ENCODE results near the gene PDZD2. TPM values are rescaled to one million over a fixed set of nuclear protein-coding genes. Genes with fewer than 3 reads are reported as not detected.

The PDZD2 gene
- total RNA-seq, 1 donor from 2014 or later: not detected

DNA sequence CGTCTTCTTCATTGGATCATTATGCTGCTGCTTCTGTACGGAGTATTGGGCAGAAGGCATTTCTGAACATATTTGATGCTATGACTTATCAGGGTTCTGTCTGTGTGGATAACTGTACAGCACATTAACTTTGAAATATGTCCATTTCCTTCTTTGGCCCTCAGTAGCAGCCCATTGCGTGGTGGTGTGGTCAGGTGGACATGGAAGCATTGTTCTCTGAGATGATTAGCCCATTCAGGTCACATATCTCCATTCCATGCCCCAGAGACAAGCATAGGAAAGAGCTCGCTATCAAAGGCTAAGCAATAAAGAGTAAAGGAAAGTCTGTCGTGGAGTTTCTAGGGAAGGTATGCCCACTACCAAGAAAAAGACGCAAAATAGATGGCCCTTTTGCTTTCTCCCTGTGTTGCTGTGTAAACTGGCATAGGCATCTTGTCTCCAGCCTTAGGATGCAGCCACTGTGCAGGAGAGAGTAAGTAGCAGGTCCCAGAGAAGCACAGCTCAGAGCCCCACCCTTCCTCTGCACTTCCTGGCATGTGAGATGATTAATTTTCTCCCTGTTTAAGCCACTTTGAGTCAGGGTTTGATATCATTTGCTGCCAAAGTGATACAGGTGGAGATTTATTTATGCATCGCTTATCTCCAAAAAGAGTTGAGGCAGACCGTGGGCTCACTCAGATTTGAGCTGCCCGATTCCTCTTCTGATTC, 221.9 kb downstream of the PDZD2 start:
- Mint-ChIP-seq H3K4me3 (no peak overlapping the region), H3K9me3 (peaks cover 17% of the 10 kb centered on the region), H3K4me1 (peaks cover 4% of the 10 kb centered on the region), H3K27me3 (peaks cover 13% of the 10 kb centered on the region), H3K27ac (no peak overlapping the region), H3K36me3 (ENCODE audit: low read depth) (peaks cover 4% of the 10 kb centered on the region)
- intact Hi-C loops (cut with micrococcal nuclease): no loop called here
- no peak for DNase-seq

GRCh38 chr5:31861601-31862000, 222.7 kb downstream of the PDZD2 start:
- Mint-ChIP-seq H3K27ac (no peak overlapping the region), H3K27me3 (peaks cover 13% of the 10 kb centered on the region), H3K9me3 (peaks cover 17% of the 10 kb centered on the region), H3K36me3 (ENCODE audit: low read depth) (peaks cover 4% of the 10 kb centered on the region), H3K4me3 (no peak overlapping the region), H3K4me1 (peaks cover 6% of the 10 kb centered on the region)
- intact Hi-C loops (cut with micrococcal nuclease): no loop called here
- DNase-seq: no peak

- no peak overlapping the region for H3K4me3 Mint-ChIP-seq
These were observed 225.1 kb downstream of the PDZD2 start for GRCh38 chr5:31863991-31864411.

GRCh38 chr5:31866166-31866565, 227.2 kb downstream of the PDZD2 start:
- H3K27ac Mint-ChIP-seq: no peak overlapping the region
- H3K4me1 Mint-ChIP-seq: peaks cover 4% of the 10 kb centered on the region
- no peaks in the 10 kb centered on the region for H3K9me3 Mint-ChIP-seq
- no peak for DNase-seq
- intact Hi-C loops (cut with micrococcal nuclease): no loop called here
- no peaks in the 10 kb centered on the region for H3K36me3 Mint-ChIP-seq (ENCODE audit: low read depth)
- peaks cover 11% of the 10 kb centered on the region for H3K27me3 Mint-ChIP-seq
- H3K4me3 Mint-ChIP-seq: no peak overlapping the region

More at GRCh38 chr5:31863991-31864411, 225.1 kb downstream of the PDZD2 start:
- Mint-ChIP-seq H3K27me3 (peaks cover 11% of the 10 kb centered on the region), H3K9me3 (peaks cover 9% of the 10 kb centered on the region), H3K36me3 (ENCODE audit: low read depth) (peaks cover 4% of the 10 kb centered on the region), H3K27ac (no peak overlapping the region), H3K4me1 (peaks cover 6% of the 10 kb centered on the region)
- DNase-seq: no peak
- intact Hi-C loops (cut with micrococcal nuclease): no loop called here

GRCh38 chr5:31867219-31867618, 228.3 kb downstream of the PDZD2 start:
- no peak for DNase-seq
- Mint-ChIP-seq H3K27ac (no peak overlapping the region), H3K36me3 (ENCODE audit: low read depth) (no peaks in the 10 kb centered on the region), H3K4me1 (peaks cover 2% of the 10 kb centered on the region), H3K9me3 (no peaks in the 10 kb centered on the region), H3K27me3 (peaks cover 11% of the 10 kb centered on the region), H3K4me3 (no peak overlapping the region)
- intact Hi-C loops (cut with micrococcal nuclease): no loop called here

DNA sequence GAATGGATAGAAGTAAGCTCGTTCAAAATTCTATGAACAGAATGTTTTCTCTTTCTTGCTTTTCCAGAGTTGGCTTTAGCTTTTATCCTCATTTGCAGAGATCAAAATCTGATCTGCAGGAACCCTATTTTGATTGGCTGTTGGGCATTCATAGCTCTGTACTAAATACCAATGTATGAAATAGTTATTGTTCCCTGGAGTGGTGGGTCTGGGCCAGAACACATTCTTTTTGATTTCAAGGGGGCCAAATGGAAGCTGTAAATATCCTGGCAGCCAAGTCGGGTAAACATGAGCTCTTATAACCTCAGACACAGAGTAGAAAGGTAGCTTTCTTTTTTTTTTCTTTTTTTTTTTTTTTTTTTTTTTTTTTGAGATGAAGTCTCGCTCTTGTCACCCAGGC, 241.5 kb downstream of the PDZD2 start:
- Mint-ChIP-seq H3K36me3 (ENCODE audit: low read depth) (no peaks in the 10 kb centered on the region), H3K4me1 (no peaks in the 10 kb centered on the region), H3K27me3 (no peaks in the 10 kb centered on the region), H3K4me3 (no peak overlapping the region), H3K27ac (no peak overlapping the region), H3K9me3 (no peaks in the 10 kb centered on the region)
- intact Hi-C loops (cut with micrococcal nuclease): no loop called here
- no peak for DNase-seq

DNA sequence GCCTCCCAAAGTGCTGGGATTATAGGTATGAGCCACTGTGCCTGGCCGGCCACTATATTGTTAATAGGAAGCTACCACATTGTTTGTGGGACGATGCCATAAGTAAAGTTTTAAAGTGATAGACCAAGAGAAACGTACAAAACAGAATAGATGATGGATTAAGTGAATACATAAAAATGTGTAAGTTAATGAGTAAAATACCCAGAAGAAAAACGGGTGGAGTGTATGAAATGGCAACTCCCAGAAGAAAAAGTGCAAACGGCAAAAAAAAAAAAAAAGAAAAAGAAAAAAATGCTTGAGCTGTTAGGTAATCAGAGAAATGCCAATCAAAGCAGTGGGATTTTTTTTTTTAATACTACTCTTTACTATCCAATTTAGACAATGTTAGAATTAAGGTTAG, 246.0 kb downstream of the PDZD2 start:
- DNase-seq: no peak
- no peaks in the 10 kb centered on the region for H3K36me3 Mint-ChIP-seq (ENCODE audit: low read depth)
- no peaks in the 10 kb centered on the region for H3K4me1 Mint-ChIP-seq
- H3K4me3 Mint-ChIP-seq: no peak overlapping the region
- H3K9me3 Mint-ChIP-seq: no peaks in the 10 kb centered on the region
- peaks cover 2% of the 10 kb centered on the region for H3K27me3 Mint-ChIP-seq
- intact Hi-C loops (cut with micrococcal nuclease): no loop called here
- no peak overlapping the region for H3K27ac Mint-ChIP-seq

- no peaks in the 10 kb centered on the region for H3K4me1 Mint-ChIP-seq
- H3K27ac Mint-ChIP-seq: no peak overlapping the region
- intact Hi-C loops (cut with micrococcal nuclease): no loop called here
- H3K36me3 Mint-ChIP-seq (ENCODE audit: low read depth): no peaks in the 10 kb centered on the region
- DNase-seq: no peak
- no peak overlapping the region for H3K4me3 Mint-ChIP-seq
- H3K27me3 Mint-ChIP-seq: peaks cover 2% of the 10 kb centered on the region
- H3K9me3 Mint-ChIP-seq: no peaks in the 10 kb centered on the region
These were observed 247.3 kb downstream of the PDZD2 start for GRCh38 chr5:31886206-31886605.

DNA sequence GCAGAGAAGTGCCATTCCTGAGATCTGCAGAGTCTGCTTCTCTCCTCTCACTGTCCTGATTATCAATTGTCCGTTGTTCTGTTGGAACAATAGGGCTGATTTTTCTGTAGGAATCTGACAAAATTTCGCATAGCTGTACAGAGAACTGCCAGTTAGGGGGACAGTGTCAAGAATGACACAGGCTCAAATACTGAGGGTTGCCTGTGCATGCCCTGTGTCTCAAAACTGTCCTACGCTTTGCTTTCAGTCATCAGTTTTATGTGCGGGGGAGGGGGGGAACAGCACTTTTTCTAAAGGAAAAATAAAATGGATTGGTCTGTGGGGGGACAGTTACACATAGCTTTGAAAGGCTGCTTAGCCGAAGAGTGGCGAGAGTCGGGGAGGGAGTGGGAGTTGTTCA, 248.6 kb downstream of the PDZD2 start:
- Mint-ChIP-seq H3K27ac (no peak overlapping the region), H3K4me3 (no peak overlapping the region), H3K36me3 (ENCODE audit: low read depth) (no peaks in the 10 kb centered on the region), H3K4me1 (no peaks in the 10 kb centered on the region), H3K27me3 (peaks cover 2% of the 10 kb centered on the region), H3K9me3 (no peaks in the 10 kb centered on the region)
- intact Hi-C loops (cut with micrococcal nuclease): no loop called here
- DNase-seq: no peak

- intact Hi-C loops (cut with micrococcal nuclease): no loop called here
- H3K27ac Mint-ChIP-seq: no peak overlapping the region
- DNase-seq: no peak
- peaks cover 2% of the 10 kb centered on the region for H3K27me3 Mint-ChIP-seq
- H3K4me1 Mint-ChIP-seq: no peaks in the 10 kb centered on the region
- H3K36me3 Mint-ChIP-seq (ENCODE audit: low read depth): no peaks in the 10 kb centered on the region
- H3K9me3 Mint-ChIP-seq: no peaks in the 10 kb centered on the region
- H3K4me3 Mint-ChIP-seq: no peak overlapping the region
These were observed 249.6 kb downstream of the PDZD2 start for GRCh38 chr5:31888564-31888963.

- Mint-ChIP-seq H3K9me3 (no peaks in the 10 kb centered on the region), H3K27ac (no peak overlapping the region), H3K4me1 (no peaks in the 10 kb centered on the region), H3K36me3 (ENCODE audit: low read depth) (no peaks in the 10 kb centered on the region), H3K27me3 (peaks cover 2% of the 10 kb centered on the region), H3K4me3 (no peak overlapping the region)
- DNase-seq: no peak
- intact Hi-C loops (cut with micrococcal nuclease): no loop called here
These were observed 250.2 kb downstream of the PDZD2 start for GRCh38 chr5:31889001-31889561.

- H3K27ac Mint-ChIP-seq: no peak overlapping the region
These were observed 251.1 kb downstream of the PDZD2 start for GRCh38 chr5:31890046-31890445.

DNA sequence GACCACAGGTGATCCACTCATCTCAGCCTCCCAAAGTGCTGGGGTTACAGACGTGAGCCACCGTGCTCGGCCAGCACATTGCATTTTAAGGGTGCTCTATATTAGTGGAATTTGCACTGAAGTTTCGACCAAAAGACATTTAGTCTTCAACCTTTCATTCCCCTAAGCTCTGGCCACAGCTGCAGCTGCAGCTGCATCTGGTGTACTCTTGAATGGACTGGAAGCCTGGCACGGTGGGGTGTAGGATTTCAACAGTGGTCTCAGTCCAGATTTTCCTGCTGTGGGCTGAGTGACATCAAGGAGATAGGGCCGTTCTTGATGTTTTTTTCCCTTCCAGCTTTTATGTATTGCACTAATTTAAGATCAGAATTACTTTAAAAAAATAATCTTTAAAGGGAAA, 255.2 kb downstream of the PDZD2 start:
- intact Hi-C loops (cut with micrococcal nuclease): no loop called here
- Mint-ChIP-seq H3K4me1 (no peaks in the 10 kb centered on the region), H3K27ac (no peak overlapping the region), H3K4me3 (no peak overlapping the region), H3K9me3 (no peaks in the 10 kb centered on the region), H3K27me3 (no peaks in the 10 kb centered on the region), H3K36me3 (ENCODE audit: low read depth) (no peaks in the 10 kb centered on the region)
- DNase-seq: no peak

More at GRCh38 chr5:31890046-31890445, 251.1 kb downstream of the PDZD2 start:
- Mint-ChIP-seq H3K36me3 (ENCODE audit: low read depth) (no peaks in the 10 kb centered on the region), H3K27me3 (peaks cover 2% of the 10 kb centered on the region), H3K4me1 (no peaks in the 10 kb centered on the region), H3K4me3 (no peak overlapping the region), H3K9me3 (no peaks in the 10 kb centered on the region)
- DNase-seq: no peak
- intact Hi-C loops (cut with micrococcal nuclease): no loop called here

- H3K9me3 Mint-ChIP-seq: no peaks in the 10 kb centered on the region
- no peaks in the 10 kb centered on the region for H3K36me3 Mint-ChIP-seq (ENCODE audit: low read depth)
- intact Hi-C loops (cut with micrococcal nuclease): no loop called here
- H3K4me1 Mint-ChIP-seq: no peaks in the 10 kb centered on the region
- H3K27me3 Mint-ChIP-seq: no peaks in the 10 kb centered on the region
- no peak for DNase-seq
- no peak overlapping the region for H3K4me3 Mint-ChIP-seq
- H3K27ac Mint-ChIP-seq: peak overlapping the region; percentile 22
These were observed 256.4 kb downstream of the PDZD2 start for GRCh38 chr5:31895199-31895820.

All from activated CD4-positive, alpha-beta T cell treated with anti-CD3 and anti-CD28 coated beads, Interleukin-2, amount 10 ng/mL, durations not matched to agents 24 days and 14 days (primary cell).